T-helper 17 cell (primary cell): ENCODE measurements around the gene BBS12. TPM values are rescaled to one million over a fixed set of nuclear protein-coding genes. Genes with fewer than 3 reads are reported as not detected.
"Not testable (repeated sequence)": the region's sequence is repeated elsewhere in the genome, so short reads cannot be mapped to it uniquely, and the experiment has no call there.

Source experiments
- ATAC-seq: fragments of 150-1000 bp; cut with Tn5 transposase; 2 replicates; pipeline ENCODE4 v1.10.0; 2021; ENCODE audit warnings: mild to moderate bottlenecking, moderate library complexity
- DNase-seq, 3 donors: peaks; one replicate each; pipeline versions ENCODE4 v3.0.0 to v3.0.0-alpha.2; 2020 to 2021
- H3K9me3 ChIP-seq: one replicate; pipeline ENCODE4 v1.7.0; 2013; ENCODE audit warnings: low read length, mild to moderate bottlenecking; ENCODE audit not compliant: control insufficient read depth, poor library complexity, severe bottlenecking
- H3K27ac Mint-ChIP-seq: one replicate; pipeline ENCODE4 v1.8.0; 2022; ENCODE audit warnings: mild to moderate bottlenecking, moderate library complexity, mixed read lengths
- H3K27me3 Mint-ChIP-seq: one replicate; pipeline ENCODE4 v1.8.0; 2022; ENCODE audit warnings: mixed read lengths
- H3K36me3 Mint-ChIP-seq: one replicate; pipeline ENCODE4 v1.8.0; 2022; ENCODE audit warnings: low read depth, mixed read lengths
- H3K4me1 Mint-ChIP-seq: one replicate; pipeline ENCODE4 v1.8.0; 2022; ENCODE audit warnings: mild to moderate bottlenecking, mixed read lengths
- H3K4me3 Mint-ChIP-seq: one replicate; pipeline ENCODE4 v1.8.0; 2022; ENCODE audit warnings: mild to moderate bottlenecking, moderate library complexity, mixed read lengths
- total RNA-seq, 4 donors: library from RNA in 2 of 4; stranded (reverse) in 2 of 4; gene quantifications; one replicate each; pipeline ENCODE4 v1.2.3 and lab custom pipeline; 2022 to 2026

The BBS12 gene
- total RNA-seq, 2 donors from 2014 or later: 1.4 to 1.6 TPM

- H3K27me3 Mint-ChIP-seq: peaks cover 20% of the 10 kb centered on the region
- no peak for ATAC-seq
These were observed 45.6 kb downstream of the BBS12 start for GRCh38 chr4:122777846-122778673.

GRCh38 chr4:122781486-122781885, 49.0 kb downstream of the BBS12 start:
- peaks cover 4% of the 10 kb centered on the region for H3K4me1 Mint-ChIP-seq
- H3K9me3 ChIP-seq: no peaks in the 10 kb centered on the region
- peaks cover 22% of the 10 kb centered on the region for H3K27me3 Mint-ChIP-seq
- H3K4me3 Mint-ChIP-seq: no peak overlapping the region
- no peaks in the 10 kb centered on the region for H3K36me3 Mint-ChIP-seq
- no peak for DNase-seq
- no peak overlapping the region for H3K27ac Mint-ChIP-seq
- ATAC-seq: no peak

More at GRCh38 chr4:122777846-122778673, 45.6 kb downstream of the BBS12 start:
- no peak overlapping the region for H3K27ac Mint-ChIP-seq
- no peaks in the 10 kb centered on the region for H3K36me3 Mint-ChIP-seq
- DNase-seq: no peak
- H3K4me1 Mint-ChIP-seq: no peaks in the 10 kb centered on the region
- no peak overlapping the region for H3K4me3 Mint-ChIP-seq
- H3K9me3 ChIP-seq: no peaks in the 10 kb centered on the region

GRCh38 chr4:122783301-122784215, 51.1 kb downstream of the BBS12 start:
- no peak for ATAC-seq
- Mint-ChIP-seq H3K4me1 (peaks cover 4% of the 10 kb centered on the region), H3K27ac (no peak overlapping the region)

GRCh38 chr4:122784261-122784660, 51.8 kb downstream of the BBS12 start:
- no peaks in the 10 kb centered on the region for H3K36me3 Mint-ChIP-seq
- peaks cover 4% of the 10 kb centered on the region for H3K4me1 Mint-ChIP-seq
- no peaks in the 10 kb centered on the region for H3K9me3 ChIP-seq
- DNase-seq (no peak), ATAC-seq (no peak)
- H3K27ac Mint-ChIP-seq: no peak overlapping the region
- H3K27me3 Mint-ChIP-seq: peaks cover 22% of the 10 kb centered on the region
- no peak overlapping the region for H3K4me3 Mint-ChIP-seq

More at GRCh38 chr4:122783301-122784215, 51.1 kb downstream of the BBS12 start:
- no peaks in the 10 kb centered on the region for H3K36me3 Mint-ChIP-seq
- H3K27me3 Mint-ChIP-seq: peaks cover 22% of the 10 kb centered on the region
- H3K4me3 Mint-ChIP-seq: no peak overlapping the region
- DNase-seq: no peak
- H3K9me3 ChIP-seq: no peaks in the 10 kb centered on the region

- Mint-ChIP-seq H3K4me3 (no peak overlapping the region), H3K27ac (no peak overlapping the region)
These were observed 52.6 kb downstream of the BBS12 start for GRCh38 chr4:122785099-122785498.

GRCh38 chr4:122786296-122786695, 53.8 kb downstream of the BBS12 start:
- ATAC-seq, H3K36me3 Mint-ChIP-seq, H3K4me3 Mint-ChIP-seq, H3K9me3 ChIP-seq, DNase-seq, H3K27ac Mint-ChIP-seq, H3K4me1 Mint-ChIP-seq: not testable (repeated sequence)
- peaks cover 24% of the 10 kb centered on the region for H3K27me3 Mint-ChIP-seq

More at GRCh38 chr4:122785099-122785498, 52.6 kb downstream of the BBS12 start:
- H3K4me1 Mint-ChIP-seq: peaks cover 4% of the 10 kb centered on the region
- DNase-seq (no peak), ATAC-seq (no peak)
- H3K27me3 Mint-ChIP-seq: peaks cover 26% of the 10 kb centered on the region
- H3K9me3 ChIP-seq: no peaks in the 10 kb centered on the region
- H3K36me3 Mint-ChIP-seq: no peaks in the 10 kb centered on the region

- not testable (repeated sequence) for H3K9me3 ChIP-seq, ATAC-seq, H3K36me3 Mint-ChIP-seq, DNase-seq, H3K4me3 Mint-ChIP-seq, H3K4me1 Mint-ChIP-seq, H3K27ac Mint-ChIP-seq
- peaks cover 18% of the 10 kb centered on the region for H3K27me3 Mint-ChIP-seq
These were observed 54.4 kb downstream of the BBS12 start for GRCh38 chr4:122786920-122787319.

GRCh38 chr4:122787940-122788339, 55.4 kb downstream of the BBS12 start:
- Mint-ChIP-seq H3K4me3 (no peak overlapping the region), H3K36me3 (no peaks in the 10 kb centered on the region), H3K4me1 (peaks cover 4% of the 10 kb centered on the region), H3K27ac (no peak overlapping the region), H3K27me3 (peaks cover 13% of the 10 kb centered on the region)
- no peak for DNase-seq
- H3K9me3 ChIP-seq: no peaks in the 10 kb centered on the region
- ATAC-seq: no peak

GRCh38 chr4:122788935-122789334, 56.4 kb downstream of the BBS12 start:
- ATAC-seq (no peak), DNase-seq (no peak)
- peaks cover 7% of the 10 kb centered on the region for H3K27me3 Mint-ChIP-seq
- H3K36me3 Mint-ChIP-seq: no peaks in the 10 kb centered on the region
- H3K27ac Mint-ChIP-seq: no peak overlapping the region
- peaks cover 4% of the 10 kb centered on the region for H3K4me1 Mint-ChIP-seq
- no peaks in the 10 kb centered on the region for H3K9me3 ChIP-seq
- H3K4me3 Mint-ChIP-seq: no peak overlapping the region

- ATAC-seq (no peak), DNase-seq (no peak)
- Mint-ChIP-seq H3K27ac (no peak overlapping the region), H3K27me3 (peaks cover 32% of the 10 kb centered on the region), H3K4me1 (peaks cover 2% of the 10 kb centered on the region), H3K36me3 (no peaks in the 10 kb centered on the region), H3K4me3 (no peak overlapping the region)
- H3K9me3 ChIP-seq: no peaks in the 10 kb centered on the region
These were observed 61.3 kb downstream of the BBS12 start for GRCh38 chr4:122793811-122794210.

Other genes starting within 250 kb of the BBS12 start
- gene IL21, start 111.6 kb upstream of the BBS12 start, total RNA-seq: under 1 TPM; 0.77 to 0.91 TPM
- under 1 TPM in 1 of 2 donors, not detected in 1; 0.31 TPM for gene FGF2, start 94.1 kb downstream of the BBS12 start, total RNA-seq
- gene NUDT6, start 189.9 kb downstream of the BBS12 start, total RNA-seq: 1 to 10 TPM in 1 of 2 donors, under 1 TPM in 1; 0.82 to 1.1 TPM